KG1 (cell line): Measurements from ENCODE around the gene CD22.
A peak's percentile ranks its signal among the peaks of the same experiment; 100 is the strongest.
"Not testable (repeated sequence)": the region's sequence is repeated elsewhere in the genome, so short reads cannot be mapped to it uniquely, and the experiment has no call there.

Experiments
- DNase-seq: peaks from one replicate; lab custom pipeline; 2025; lab: John Stamatoyannopoulos, UW

The CD22 gene

DNA sequence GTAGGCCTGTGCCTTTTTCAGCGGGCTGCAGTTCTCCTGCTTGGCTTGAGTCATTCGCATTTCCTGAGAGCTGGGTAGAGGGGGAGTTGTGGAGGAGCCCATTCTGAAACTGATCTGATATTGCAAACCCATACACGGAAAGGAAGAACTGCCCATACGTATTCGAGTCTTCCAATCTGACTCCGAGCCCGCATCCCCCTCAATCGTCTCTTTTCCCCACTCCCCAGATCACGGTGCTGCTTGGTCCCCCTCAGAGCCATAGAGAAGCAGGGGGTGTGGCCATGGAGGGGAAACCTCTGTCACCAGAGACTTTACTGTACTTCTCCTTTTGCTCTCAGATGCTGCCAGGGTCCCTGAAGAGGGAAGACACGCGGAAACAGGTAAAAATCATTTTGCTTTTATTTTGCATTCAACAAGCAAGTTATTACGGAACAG, at the start of gene CD22:
Gene CD22 (plus strand): TSS at position 337 of the 435 bp plus-strand sequence. CDS start 2,854 bp downstream, outside the sequence.
- peak; percentile 25 for DNase-seq

DNA sequence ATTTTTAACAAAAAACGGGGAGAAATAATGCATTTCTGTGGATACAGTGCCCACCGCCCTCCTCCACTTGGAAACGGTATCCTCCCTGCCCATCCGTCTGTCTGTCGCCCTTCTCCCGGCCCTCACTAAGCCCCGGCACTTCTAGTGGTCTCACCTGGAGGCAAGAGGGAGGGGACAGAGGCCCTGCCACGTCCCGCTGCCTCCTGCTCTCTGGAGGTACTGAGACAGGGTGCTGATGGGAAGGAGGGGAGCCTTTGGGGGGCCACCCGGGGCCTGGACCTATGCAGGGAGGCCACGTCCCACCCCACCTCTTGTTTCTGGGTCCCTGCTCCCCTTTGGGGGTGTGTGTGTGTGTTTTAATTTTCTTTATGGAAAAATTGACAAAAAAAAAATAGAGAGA, 49.6 kb upstream of the CD22 start:
- no peak for DNase-seq

DNA sequence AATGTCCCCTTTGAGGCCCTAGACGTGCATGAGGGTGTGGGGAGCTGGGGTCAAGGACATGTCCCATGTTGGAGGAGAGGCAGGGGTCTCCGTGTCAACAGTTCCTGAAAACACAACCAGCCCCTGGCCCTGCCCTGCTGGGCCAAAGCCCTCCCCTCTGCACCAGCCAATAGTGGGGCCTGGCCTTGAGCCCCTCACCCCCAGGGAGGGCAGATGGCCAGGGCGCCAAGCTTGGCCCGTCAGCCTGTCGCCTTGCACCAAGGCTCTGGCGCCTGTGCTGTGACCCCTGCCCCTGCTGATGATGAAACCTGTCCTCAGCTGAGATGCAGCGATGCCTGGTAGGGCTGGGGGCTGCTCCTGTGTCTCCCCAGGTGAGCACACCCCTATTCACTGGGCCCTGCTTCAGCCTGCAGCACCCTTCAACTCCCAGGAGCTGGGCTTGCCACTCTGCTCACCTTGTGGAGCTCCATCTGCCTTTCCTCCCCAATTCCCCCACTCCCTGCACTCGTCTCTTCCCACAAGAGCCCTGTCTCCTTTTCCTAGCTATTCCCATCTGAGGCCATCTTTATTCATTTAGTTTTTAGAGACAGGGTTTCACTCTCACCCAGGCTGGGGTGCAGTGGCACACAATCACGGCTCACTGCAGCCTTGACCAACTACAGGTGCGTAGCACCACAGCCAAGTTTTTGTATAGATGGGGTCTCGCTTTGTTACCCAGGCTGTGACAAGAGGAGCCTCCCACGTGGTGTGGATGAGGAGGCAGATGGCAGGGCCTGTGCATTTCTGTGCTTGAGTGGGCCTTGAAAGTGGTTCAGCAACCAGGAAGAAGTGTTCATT, 48.8 kb upstream of the CD22 start:
- DNase-seq = no peak

DNA sequence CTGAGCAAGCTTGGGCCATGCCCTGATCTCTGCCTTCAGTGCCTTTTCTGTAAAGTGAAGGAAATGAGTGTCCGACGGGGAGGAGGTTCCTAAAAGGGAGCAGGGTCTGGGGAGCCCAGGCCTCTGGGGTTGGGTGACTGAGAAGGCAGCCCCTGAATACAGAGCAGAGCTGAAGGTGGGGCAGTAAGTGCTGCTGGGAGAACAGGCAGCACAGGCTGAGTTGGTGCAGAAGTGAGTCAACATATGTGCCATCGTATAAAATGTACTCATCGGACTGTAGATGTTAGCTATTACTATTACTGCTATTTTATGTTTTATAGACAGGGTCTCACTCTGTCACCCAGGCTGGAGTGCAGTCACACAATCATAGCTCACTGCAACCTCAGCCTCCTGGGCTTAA, 47.7 kb upstream of the CD22 start:
- no peak for DNase-seq

DNA sequence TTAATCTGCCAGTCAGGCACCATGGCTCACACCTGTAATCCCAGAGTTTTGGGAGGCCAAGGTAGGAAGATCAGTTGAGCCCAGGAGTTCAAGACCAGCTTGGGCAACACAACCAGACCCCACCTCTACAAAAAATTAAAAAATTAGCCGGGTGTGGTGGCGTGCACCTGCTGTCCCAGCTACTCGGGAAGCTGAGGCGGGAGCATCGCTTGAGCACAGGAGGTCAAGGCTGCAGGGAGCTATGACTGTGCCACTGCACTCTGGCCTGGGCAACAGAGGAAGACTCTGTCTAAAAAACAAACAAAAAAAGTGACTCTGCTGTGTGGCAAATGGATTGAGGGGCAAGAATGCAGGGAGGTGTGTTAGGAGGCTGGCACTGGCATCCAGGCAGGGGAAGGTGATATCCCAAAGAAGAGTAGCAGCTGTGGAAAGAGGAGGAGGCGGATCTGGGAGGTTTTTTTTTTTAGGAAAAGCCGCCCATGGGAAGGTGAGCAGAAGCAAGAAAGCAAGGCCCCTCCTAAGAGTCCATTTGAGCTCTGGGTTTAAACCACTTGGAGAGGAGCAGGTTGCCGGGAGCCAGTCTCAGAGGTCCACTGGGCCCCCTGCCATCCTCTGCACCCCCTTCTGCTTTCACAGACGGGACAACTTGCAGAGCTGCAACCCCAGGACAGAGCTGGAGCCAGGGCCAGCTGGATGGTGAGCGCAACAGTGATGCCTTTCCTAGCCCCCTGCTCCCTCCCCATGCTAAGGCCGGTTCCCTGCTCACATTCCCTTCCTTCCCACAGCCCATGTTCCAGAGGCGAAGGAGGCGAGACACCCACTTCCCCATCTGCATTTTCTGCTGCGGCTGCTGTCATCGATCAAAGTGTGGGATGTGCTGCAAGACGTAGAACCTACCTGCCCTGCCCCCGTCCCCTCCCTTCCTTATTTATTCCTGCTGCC, 44.6 kb upstream of the CD22 start:
- DNase-seq = no peak

DNA sequence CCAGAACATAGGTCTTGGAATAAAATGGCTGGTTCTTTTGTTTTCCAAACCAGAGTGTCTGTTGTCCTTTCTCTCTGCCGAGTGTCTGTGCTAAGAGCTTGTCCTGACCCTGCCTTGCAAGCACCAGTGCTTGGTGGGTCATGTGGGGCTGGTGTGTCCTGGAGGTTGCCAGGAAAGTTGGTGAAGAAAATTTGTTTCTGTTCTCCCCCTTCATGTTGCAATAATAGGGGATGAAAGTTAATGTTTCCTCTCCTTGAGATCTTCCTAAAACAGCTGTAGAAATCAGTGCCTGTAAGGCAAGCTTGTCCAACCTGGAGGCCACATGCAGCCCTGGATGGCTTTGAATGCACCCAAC, 43.9 kb upstream of the CD22 start:
- no peak for DNase-seq

DNA sequence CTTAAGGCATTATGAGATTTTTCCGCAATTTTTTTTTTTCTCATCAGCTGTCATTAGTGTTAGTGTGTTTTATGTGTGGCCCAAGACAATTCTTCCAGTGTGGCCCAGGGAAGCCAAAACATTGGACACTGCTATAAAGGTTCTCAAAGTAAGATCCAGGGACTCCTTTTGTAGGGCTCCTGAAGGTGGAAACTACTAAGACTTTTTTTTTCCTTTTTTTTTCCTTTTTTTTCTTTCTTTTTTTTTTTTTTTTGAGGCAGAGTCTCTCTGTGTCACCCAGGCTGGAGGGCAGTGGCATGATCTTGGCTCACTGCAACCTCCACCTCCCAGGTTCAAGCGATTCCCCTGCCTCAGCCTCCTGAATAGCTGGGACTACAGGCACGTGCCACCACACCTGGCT, 43.5 kb upstream of the CD22 start:
- not testable (repeated sequence) for DNase-seq

DNA sequence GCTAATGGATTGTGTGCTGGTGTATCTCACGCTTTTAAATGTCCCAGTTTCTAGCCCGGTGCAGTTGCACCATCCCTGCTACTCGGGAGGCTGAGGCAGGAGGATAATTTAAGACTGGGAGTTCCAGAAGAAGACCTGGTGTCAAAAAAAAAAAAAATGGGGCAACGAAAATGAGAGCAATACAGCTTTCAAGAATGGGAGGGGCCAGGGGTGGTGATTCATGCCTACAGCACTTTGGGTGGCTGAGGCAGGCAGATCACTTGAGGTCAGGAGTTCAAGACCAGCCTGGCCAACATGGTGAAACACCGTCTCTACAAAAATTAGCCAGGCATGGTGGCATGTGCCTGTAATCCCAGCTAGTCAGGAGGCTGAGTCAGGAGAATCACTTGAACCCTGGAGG, 42.9 kb upstream of the CD22 start:
- DNase-seq = not testable (repeated sequence)

DNA sequence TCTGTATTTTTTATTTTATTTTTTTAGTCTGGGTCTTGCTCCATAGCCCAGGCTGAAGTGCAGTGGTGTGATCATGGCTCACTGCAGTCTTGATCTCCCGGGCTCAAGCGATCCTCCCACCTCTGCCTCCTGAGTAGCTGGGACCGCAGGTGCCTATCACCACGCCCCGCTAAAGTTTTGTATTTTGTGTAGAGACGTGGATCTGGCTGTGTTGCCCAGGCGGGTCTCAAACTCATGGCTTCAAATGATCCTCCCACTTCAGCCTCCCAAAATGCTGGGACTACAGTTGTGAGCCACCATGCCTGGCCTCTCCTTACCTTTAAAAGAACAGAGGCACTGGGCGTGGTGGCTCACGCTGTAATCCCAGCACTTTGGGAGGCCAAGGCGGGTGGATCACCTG, 41.3 kb upstream of the CD22 start:
- no peak for DNase-seq

DNA sequence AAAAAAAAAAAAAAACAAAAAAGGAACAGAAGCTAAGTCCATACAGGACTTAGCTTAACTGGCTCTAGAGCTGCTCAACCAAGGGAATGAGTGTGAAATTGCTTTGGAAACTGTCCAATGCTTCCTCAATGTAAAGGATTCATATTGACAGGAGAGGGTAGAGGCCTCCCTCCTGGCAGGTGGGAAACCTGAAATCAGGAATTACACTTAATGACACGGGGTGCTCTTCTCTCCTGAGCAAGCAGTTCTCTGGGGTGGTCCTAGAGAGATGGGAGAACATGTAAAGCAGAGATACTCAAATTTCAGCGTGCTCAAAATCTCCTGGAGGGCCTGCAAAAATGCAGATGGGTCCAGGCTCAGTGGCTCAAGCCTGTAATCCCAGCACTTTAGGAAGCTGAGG, 40.7 kb upstream of the CD22 start:
- no peak for DNase-seq

DNA sequence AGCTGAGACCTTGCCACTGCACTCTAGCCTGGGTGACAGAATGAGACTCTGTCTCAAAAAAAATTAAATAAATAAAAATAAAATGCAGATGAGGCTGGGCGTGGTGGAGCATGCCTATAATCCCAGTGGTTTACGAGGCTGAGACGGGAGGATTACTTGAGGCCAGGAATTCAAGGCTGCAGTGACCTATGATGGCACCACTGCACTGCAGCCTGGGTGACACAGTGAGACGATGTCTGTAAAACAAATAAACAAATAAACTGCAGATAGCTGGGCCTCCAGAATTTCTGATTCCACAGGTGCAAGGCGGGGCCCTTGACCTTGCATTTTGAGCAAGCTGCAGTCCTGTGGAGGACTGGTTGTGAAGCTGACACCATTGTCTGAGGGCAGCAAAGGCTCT, 40.1 kb upstream of the CD22 start:
- DNase-seq = no peak

DNA sequence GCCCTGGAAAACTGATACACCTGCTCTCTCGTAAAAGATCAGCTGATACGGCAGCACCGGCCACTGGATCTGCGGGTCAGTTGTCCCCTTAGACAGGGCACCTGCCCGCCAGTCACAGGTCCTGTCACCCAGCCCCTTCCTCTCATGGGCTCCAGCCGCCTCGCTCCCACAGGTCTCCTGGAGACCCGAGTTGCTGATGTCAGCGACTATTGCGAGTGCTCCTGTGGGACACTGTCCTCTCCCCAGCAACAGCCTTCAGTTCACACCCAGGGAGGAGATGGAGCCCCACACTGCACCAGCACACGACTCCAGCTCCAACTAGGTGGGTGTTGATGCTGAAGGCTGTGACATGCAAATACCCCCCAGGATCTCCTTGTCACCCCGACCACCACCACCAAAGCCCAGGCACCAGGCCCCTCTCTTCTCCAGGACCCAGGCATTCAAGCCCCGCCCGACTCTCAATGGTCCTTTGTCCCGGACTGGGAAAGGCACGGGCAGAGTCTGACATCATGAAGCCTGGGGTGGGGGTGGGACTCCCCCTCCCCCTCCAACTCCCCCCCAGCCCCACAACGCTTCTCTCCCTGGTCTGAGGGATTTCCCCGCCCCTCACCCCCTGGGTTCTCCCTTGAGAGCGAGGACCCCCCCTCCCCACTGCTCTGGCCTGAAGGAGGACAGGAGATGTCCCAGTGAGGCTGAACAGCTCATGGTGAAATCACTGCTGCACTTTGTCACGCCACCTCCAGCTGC, 38.4 kb upstream of the CD22 start:
- no peak for DNase-seq

DNA sequence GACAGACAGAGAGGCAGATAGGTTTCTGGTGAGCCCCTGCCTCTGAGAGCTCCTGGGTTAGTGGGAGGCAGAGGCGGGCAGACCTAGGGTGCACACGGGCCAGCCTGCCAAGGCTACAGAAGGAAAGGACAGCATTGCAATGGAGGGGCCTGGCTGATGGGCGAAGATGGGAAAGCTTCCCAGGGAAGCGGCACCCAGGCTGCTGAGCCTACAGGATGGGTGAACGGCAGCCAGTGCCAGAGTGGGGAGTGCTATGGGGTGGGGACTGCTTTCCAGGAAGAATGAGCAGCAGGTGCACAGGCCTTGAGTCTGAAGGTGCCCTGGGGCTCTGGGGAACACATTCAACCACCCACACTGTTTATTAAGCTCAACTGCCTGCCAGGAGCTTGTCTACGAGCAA, 37.7 kb upstream of the CD22 start:
- no peak for DNase-seq

DNA sequence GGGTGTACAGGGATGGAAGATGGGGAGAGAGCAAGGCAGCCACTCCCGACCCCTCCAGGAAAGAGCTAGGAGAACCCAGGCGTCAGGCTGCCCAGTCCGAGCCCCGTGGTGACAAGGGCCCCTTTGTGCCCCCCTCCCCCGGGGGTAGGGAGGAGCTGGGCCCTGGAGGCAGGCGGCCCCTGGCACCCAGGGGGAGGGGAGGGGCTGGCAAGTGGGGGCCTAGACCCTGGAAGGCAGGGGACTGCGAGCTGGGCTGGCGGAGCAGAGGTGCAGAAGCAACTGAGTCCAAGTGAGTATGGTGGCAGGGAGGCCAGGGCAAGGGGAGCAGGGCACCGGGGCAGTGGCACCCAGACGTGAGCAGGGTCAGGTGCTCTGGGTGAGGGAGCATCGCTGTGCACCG, 37.1 kb upstream of the CD22 start, which contains the start of gene MAG:
Gene MAG (plus strand): TSS at position 246 of the 400 bp plus-strand sequence. CDS start 3,248 bp downstream, outside the sequence.
- DNase-seq = no peak

DNA sequence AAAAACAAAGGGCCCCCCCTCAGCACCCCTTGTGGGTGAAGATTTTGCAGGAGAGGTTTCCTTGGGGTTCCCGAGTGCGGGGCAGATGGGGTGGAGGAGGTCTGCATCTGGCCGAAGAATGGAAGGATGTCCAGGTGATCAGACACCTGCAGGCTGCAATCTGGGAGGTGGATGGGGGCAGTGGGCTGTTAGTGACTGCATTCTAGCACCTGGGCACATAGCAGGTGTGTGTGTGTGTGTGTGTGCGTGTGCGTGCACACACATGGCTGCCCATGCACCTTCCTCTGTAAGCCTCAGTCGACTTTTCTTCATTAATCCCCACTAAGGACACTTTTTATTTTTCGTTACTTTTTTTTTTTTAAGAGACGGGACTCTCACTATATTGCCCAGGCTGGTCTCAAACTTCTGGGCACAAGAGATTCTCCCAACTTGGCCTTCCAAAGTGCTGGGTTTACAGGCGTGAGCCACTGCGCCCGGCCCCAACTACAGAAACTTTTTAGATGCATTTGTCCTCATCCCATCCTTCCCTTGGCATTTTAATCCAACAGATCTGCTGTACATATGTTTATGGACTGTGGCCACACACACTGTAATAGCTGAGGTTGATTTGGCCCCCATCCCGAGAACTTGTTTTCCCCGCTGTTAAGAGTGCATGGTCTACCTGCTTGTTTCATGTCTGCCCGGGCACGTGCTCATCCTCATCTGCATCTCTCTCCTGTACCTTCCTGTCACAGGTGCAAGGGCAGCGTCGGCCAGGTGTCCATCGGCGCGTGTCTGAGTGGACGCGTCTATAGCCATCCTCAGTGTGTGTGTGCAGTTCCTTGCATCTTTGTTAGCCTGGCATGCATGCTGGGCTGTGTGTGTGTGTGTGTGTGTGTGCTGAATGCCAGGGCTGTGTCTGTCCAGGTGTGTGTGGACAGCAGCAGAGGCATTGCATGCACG, 36.3 kb upstream of the CD22 start:
- DNase-seq = no peak

DNA sequence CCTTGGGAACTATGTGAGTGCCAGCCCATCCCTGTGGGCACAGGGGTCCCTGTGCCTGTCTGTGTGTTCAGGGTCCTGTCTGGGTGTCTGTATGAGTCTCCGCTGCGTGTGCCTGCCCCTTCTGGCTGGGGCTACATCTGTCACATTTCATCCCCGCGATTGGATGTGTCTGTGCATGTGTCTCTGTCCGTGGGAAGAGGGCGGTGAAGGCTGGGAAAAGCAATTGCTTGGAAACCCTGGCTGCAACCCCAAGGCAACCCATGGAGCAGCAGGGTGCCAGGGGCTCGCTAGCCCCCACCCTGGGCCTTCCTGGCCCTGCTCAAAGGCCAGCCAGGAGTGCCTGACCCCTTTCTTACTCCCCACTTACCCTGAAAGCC, 35.6 kb upstream of the CD22 start:
- no peak for DNase-seq

DNA sequence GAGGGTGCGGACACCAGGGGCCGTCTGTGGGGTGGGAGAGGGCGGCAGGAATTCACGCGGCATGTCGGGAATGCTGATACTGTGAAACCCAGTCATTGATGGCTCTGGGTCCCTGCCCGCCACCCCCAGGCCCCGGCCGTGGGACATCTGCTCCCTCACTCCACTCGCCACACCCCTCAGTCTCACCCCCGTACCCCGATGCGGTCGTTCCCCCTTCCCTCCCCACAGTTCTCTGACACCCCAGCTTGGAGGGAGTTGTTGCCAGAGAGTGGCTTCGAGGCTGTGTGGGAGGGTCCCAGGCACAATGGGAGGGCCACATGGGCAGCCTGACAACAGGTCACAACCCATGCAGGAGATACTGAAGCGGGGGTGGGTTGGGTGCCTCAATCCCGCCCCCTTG, 35.2 kb upstream of the CD22 start:
- no peak for DNase-seq

DNA sequence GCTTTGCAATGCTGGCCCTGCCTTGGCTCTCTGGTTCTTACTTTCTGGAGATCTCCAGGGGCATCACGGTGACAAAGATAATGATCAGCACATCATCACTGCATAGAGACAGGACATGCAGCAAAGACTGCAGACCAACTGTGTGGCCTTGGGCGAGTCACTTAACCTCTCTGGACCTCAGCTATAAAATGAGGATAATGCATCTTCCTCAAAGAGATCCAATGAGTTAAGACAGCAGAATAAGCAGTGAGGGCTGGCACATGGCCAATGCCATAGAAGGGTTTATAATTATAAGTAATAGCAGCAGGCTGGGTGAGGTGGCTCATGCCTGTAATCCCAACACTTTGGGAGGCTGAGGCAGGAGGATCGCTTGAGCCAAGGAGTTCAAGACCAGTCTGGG, 34.7 kb upstream of the CD22 start:
- DNase-seq = no peak

DNA sequence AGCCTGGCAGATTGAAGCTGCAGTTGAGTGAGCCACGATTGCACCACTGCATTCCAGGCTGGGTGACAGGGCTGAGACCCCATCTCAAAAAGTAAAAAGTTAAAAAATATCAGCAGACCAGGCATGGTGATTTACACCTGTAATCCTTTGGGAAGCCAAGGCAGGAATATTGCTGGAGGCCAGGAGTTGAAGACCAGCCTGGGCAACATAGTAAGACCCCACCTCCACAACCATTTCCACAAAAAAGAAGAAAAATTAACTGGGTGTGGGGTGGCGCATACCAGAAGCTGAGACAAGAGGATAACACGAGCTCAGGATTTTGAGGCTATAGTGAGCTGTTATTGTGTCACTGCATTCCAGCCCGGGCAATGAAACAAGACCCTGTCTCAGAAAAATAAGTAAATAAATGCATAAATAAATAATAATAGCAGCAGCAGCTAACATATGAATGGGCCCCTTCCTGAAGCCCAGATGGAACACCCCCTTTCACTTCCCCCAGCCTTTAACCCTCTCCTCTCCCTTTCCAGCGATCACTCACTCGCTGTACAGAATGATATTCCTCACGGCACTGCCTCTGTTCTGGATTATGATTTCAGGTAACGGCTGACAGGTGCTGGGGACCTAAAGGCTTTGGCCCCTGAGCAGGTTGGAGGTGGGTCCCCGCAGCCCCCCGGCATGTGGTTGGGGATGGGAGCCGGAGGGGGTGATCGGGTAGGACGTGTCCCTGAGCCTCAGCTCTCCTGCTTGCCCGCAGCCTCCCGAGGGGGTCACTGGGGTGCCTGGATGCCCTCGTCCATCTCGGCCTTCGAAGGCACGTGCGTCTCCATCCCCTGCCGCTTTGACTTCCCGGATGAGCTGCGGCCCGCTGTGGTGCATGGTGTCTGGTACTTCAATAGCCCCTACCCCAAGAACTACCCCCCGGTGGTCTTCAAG, 33.9 kb upstream of the CD22 start:
- DNase-seq = no peak
